Liver (tissue), 3 donors: ENCODE results near the gene KRT222.

Source experiments
- EGR1 ChIP-seq, 2 donors: IDR thresholded peaks; 2 replicates each; pipeline ENCODE4 v1.6.1; 2016 to 2018; ENCODE audit warnings: antibody characterized with exemption in 2 of 2, low read depth in 2 of 2
- FOXA1 ChIP-seq: IDR thresholded peaks from 2 replicates; pipeline ENCODE4 v1.6.1; 2016; ENCODE audit warnings: antibody characterized with exemption
- GABPA ChIP-seq, 2 donors: IDR thresholded peaks in 1 of 2; conservative IDR thresholded peaks in 1 of 2; 2 replicates each; pipeline ENCODE4 v1.6.1; 2016; ENCODE audit warnings: antibody characterized with exemption in 2 of 2, mild to moderate bottlenecking in 1 of 2, moderate library complexity in 1 of 2
- JUND ChIP-seq, 2 donors: IDR thresholded peaks; 2 replicates each; pipeline ENCODE4 v1.6.1; 2016; ENCODE audit warnings: antibody characterized with exemption in 2 of 2
- RAD21 ChIP-seq, 2 donors: IDR thresholded peaks; 2 replicates each; pipeline ENCODE4 v1.6.1; 2016; ENCODE audit warnings: antibody characterized with exemption in 2 of 2, mild to moderate bottlenecking in 2 of 2
- RXRA ChIP-seq, 2 donors: IDR thresholded peaks; 2 replicates each; pipeline ENCODE4 v1.6.1; 2017 to 2018; ENCODE audit warnings: antibody characterized with exemption in 2 of 2, mild to moderate bottlenecking in 1 of 2
- YY1 ChIP-seq: IDR thresholded peaks from 2 replicates; pipeline ENCODE4 v1.6.1; 2016; ENCODE audit warnings: antibody characterized with exemption, mild to moderate bottlenecking
- TF ChIP-seq, protein P1 (sequence below): IDR thresholded peaks from 2 replicates; pipeline ENCODE4 v1.6.1; 2016; ENCODE audit warnings: antibody characterized with exemption
- TF ChIP-seq, protein P2 (sequence below): IDR thresholded peaks from 2 replicates; pipeline ENCODE4 v1.6.1; 2016; ENCODE audit warnings: antibody characterized with exemption, mild to moderate bottlenecking
- TF ChIP-seq, protein P3 (sequence below): fragments of 150-350 bp; IDR thresholded peaks from 2 replicates; pipeline ENCODE4 v1.5.1; 2017; ENCODE audit warnings: improper control_type of control experiment, low read depth, low read length; ENCODE audit not compliant: missing input control
- TF ChIP-seq, protein P4 (sequence below): IDR thresholded peaks from 2 replicates; pipeline ENCODE4 v1.6.1; 2016; ENCODE audit warnings: antibody characterized with exemption
- donor health status: healthy.
- donor health status: healthy.

DNA sequence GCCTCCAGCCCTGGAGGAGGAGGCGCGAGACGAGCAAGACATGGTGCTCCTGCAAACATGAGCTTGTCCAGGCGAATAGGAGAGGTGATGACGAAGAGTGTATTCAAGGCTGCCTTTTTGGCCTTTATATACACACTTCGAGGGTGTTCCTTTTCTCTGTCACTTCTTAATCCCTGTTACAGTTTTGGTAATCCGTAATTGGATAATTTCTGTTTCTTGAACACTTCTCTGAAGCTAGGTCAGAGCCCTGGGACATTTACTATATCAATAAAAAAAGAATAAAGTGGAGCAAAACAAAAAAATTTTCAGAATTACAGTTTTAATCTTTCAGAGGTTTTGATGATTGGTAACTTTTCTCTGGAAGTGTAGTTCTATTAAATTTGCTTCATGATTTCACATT lies 38.7 kb upstream of the KRT222 start, which contains the start of gene KRT24:
- TF ChIP-seq RXRA (IDR thresholded peaks at IDR 0.05) (no peak), JUND (IDR thresholded peaks at IDR 0.05) (no peak), RAD21 (IDR thresholded peaks at IDR 0.05) (no peak), YY1 (no peak), EGR1 (IDR thresholded peaks at IDR 0.05; ENCODE audit: low read depth in 2 of 2) (no peak), GABPA (IDR thresholded peaks at IDR 0.05 in 1 of 2, conservative IDR thresholded peaks at IDR 0.05 in 1 of 2) (no peak), FOXA1 (no peak)
- TF ChIP-seq, protein P1, sequence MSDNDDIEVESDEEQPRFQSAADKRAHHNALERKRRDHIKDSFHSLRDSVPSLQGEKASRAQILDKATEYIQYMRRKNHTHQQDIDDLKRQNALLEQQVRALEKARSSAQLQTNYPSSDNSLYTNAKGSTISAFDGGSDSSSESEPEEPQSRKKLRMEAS = no peak
- TF ChIP-seq, protein P2, sequence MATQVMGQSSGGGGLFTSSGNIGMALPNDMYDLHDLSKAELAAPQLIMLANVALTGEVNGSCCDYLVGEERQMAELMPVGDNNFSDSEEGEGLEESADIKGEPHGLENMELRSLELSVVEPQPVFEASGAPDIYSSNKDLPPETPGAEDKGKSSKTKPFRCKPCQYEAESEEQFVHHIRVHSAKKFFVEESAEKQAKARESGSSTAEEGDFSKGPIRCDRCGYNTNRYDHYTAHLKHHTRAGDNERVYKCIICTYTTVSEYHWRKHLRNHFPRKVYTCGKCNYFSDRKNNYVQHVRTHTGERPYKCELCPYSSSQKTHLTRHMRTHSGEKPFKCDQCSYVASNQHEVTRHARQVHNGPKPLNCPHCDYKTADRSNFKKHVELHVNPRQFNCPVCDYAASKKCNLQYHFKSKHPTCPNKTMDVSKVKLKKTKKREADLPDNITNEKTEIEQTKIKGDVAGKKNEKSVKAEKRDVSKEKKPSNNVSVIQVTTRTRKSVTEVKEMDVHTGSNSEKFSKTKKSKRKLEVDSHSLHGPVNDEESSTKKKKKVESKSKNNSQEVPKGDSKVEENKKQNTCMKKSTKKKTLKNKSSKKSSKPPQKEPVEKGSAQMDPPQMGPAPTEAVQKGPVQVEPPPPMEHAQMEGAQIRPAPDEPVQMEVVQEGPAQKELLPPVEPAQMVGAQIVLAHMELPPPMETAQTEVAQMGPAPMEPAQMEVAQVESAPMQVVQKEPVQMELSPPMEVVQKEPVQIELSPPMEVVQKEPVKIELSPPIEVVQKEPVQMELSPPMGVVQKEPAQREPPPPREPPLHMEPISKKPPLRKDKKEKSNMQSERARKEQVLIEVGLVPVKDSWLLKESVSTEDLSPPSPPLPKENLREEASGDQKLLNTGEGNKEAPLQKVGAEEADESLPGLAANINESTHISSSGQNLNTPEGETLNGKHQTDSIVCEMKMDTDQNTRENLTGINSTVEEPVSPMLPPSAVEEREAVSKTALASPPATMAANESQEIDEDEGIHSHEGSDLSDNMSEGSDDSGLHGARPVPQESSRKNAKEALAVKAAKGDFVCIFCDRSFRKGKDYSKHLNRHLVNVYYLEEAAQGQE = no peak
- TF ChIP-seq, protein P3, sequence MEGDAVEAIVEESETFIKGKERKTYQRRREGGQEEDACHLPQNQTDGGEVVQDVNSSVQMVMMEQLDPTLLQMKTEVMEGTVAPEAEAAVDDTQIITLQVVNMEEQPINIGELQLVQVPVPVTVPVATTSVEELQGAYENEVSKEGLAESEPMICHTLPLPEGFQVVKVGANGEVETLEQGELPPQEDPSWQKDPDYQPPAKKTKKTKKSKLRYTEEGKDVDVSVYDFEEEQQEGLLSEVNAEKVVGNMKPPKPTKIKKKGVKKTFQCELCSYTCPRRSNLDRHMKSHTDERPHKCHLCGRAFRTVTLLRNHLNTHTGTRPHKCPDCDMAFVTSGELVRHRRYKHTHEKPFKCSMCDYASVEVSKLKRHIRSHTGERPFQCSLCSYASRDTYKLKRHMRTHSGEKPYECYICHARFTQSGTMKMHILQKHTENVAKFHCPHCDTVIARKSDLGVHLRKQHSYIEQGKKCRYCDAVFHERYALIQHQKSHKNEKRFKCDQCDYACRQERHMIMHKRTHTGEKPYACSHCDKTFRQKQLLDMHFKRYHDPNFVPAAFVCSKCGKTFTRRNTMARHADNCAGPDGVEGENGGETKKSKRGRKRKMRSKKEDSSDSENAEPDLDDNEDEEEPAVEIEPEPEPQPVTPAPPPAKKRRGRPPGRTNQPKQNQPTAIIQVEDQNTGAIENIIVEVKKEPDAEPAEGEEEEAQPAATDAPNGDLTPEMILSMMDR = no peak
- TF ChIP-seq, protein P4, sequence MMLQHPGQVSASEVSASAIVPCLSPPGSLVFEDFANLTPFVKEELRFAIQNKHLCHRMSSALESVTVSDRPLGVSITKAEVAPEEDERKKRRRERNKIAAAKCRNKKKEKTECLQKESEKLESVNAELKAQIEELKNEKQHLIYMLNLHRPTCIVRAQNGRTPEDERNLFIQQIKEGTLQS = no peak
